ENCODE results near the gene TWNK.

The TWNK gene

DNA sequence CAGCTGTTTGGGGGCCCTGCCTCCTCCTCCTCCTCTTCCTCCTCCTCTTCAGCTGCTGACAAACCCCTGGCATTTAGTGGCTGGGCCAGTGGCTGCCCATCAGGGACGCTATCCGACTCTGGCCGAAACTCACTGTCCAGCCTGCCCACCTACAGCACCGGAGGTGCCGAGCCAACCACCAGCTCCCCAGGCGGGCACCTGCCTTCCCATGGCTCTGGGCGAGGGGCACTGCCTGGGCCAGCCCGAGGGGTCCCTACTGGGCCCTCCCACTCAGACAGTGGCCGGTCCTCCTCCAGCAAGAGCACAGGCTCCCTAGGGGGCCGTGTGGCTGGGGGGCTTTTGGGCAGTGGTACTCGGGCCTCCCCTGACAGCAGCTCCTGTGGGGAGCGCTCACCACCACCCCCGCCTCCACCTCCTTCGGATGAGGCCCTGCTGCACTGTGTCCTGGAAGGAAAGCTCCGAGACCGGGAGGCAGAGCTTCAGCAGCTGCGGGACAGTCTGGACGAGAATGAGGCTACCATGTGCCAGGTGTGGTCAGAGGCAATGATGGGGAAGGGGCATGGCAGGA is 16.4 kb downstream of the TWNK start:
- TF ChIP-seq, protein P1, sequence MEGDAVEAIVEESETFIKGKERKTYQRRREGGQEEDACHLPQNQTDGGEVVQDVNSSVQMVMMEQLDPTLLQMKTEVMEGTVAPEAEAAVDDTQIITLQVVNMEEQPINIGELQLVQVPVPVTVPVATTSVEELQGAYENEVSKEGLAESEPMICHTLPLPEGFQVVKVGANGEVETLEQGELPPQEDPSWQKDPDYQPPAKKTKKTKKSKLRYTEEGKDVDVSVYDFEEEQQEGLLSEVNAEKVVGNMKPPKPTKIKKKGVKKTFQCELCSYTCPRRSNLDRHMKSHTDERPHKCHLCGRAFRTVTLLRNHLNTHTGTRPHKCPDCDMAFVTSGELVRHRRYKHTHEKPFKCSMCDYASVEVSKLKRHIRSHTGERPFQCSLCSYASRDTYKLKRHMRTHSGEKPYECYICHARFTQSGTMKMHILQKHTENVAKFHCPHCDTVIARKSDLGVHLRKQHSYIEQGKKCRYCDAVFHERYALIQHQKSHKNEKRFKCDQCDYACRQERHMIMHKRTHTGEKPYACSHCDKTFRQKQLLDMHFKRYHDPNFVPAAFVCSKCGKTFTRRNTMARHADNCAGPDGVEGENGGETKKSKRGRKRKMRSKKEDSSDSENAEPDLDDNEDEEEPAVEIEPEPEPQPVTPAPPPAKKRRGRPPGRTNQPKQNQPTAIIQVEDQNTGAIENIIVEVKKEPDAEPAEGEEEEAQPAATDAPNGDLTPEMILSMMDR (IDR thresholded peaks at IDR 0.05; ENCODE audit: control insufficient read depth, insufficient read depth, low read depth, low read length, missing control alignments), result no peak
- no peak for DNase-seq (ENCODE audit: low read depth)
- no peak overlapping the region for H3K4me3 ChIP-seq (ENCODE audit: control insufficient read depth, low read depth, low read length)

DNA sequence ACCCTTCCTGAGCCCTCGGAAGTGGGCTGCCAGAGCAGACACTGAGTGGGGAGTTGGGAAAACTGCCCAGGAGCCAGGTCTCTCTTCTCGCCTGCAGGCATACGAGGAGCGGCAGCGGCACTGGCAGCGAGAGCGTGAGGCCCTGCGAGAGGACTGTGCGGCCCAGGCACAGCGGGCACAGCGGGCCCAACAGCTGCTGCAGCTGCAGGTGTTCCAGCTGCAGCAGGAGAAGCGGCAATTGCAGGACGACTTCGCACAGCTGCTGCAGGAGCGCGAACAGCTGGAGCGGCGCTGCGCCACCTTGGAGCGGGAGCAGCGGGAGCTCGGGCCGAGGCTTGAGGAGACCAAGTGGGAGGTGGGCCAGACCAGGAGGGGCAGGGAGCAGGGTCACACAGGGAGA is 18.0 kb downstream of the TWNK start:
- TF ChIP-seq, protein P1 (IDR thresholded peaks at IDR 0.05; ENCODE audit: control insufficient read depth, insufficient read depth, low read depth, low read length, missing control alignments), result no peak
- no peak overlapping the region for H3K4me3 ChIP-seq (ENCODE audit: control insufficient read depth, low read depth, low read length)

DNA sequence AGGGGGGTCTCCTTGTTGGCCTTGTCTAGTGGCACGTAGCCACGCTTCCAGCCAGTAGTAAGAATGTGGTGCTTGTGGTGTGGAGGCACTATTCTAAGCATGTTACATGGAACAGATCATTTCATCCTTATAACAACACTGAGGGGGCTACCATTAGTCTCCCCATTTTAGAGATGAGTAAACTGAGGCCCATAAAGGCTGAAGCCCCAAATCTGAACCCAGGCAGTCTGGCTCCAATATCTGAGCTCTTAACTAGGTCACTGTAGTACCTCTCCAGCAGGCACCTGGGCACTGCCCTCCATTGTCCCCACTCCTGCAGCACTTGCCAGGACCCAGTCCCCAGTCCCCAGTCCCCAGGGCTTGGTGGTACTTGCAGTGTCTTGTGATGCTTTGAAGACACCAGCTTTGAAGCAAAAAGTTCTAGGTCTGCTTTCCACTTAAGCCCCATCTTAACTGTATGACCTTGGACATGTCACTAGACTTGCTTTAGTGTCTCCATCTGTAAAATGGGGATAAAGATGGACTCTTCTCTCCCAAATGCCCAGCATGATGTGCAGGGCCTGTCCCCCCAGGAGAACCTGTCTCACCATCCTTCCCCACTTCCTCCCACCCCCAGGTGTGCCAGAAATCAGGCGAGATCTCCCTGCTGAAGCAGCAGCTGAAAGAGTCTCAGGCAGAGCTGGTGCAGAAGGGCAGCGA is 18.7 kb downstream of the TWNK start:
- H3K4me3 ChIP-seq (ENCODE audit: control insufficient read depth, low read depth, low read length), result no peak overlapping the region
- DNase-seq (ENCODE audit: low read depth), result no peak
- TF ChIP-seq, protein P1 (IDR thresholded peaks at IDR 0.05; ENCODE audit: control insufficient read depth, insufficient read depth, low read depth, low read length, missing control alignments), result no peak

More for the DNA sequence above, 18.0 kb downstream of the TWNK start:
- no peak for DNase-seq (ENCODE audit: low read depth)

DNA sequence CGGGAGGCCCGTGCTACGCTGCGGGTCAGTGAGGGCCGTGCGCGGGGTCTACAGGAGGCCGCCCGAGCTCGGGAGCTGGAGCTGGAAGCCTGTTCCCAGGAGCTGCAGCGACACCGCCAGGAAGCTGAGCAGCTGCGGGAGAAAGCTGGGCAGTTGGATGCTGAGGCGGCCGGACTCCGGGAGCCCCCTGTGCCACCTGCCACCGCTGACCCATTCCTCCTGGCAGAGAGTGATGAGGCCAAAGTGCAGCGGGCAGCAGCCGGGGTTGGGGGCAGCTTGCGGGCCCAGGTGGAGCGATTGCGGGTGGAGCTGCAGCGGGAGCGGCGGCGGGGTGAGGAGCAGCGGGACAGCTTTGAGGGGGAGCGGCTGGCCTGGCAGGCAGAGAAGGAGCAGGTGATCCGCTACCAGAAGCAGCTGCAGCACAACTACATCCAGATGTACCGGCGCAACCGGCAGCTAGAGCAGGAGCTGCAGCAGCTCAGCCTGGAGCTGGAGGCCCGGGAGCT is 19.3 kb downstream of the TWNK start:
- TF ChIP-seq, protein P1 (IDR thresholded peaks at IDR 0.05; ENCODE audit: control insufficient read depth, insufficient read depth, low read depth, low read length, missing control alignments), result no peak

DNA sequence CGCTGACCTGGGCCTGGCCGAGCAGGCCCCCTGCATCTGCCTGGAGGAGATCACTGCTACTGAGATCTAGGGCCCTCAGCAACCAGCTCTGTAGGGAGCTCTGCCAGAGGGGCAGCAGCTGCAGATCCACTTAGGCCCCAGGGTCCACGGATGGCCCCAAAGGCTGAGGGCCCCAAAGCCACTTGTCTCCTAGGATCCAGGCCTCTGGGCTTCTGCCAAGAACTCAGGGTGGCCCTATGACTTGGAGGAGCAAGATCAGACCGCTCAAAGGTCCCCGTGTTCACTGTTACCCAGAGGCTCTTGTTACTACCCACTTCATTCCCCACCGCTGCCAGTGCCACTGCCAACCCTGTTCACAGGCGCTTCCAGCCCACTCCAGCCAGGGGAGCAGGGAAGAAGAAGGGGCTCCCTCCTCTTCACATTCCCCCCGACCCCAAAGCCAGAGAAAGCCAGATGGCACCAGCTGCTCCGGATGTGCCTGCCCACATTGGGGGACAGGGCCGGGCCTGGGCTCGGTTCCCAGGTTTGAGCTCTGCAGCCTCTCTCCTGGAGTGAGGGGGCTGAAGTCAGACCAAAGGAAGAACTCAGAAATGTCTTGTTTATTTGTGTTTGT is 19.9 kb downstream of the TWNK start:
- no peak overlapping the region for H3K4me3 ChIP-seq (ENCODE audit: control insufficient read depth, low read depth, low read length)
- DNase-seq (ENCODE audit: low read depth), result no peak
- TF ChIP-seq, protein P1 (IDR thresholded peaks at IDR 0.05; ENCODE audit: control insufficient read depth, insufficient read depth, low read depth, low read length, missing control alignments), result no peak

More for the DNA sequence above, 19.3 kb downstream of the TWNK start:
- no peak for DNase-seq (ENCODE audit: low read depth)
- H3K4me3 ChIP-seq (ENCODE audit: control insufficient read depth, low read depth, low read length), result no peak overlapping the region

DNA sequence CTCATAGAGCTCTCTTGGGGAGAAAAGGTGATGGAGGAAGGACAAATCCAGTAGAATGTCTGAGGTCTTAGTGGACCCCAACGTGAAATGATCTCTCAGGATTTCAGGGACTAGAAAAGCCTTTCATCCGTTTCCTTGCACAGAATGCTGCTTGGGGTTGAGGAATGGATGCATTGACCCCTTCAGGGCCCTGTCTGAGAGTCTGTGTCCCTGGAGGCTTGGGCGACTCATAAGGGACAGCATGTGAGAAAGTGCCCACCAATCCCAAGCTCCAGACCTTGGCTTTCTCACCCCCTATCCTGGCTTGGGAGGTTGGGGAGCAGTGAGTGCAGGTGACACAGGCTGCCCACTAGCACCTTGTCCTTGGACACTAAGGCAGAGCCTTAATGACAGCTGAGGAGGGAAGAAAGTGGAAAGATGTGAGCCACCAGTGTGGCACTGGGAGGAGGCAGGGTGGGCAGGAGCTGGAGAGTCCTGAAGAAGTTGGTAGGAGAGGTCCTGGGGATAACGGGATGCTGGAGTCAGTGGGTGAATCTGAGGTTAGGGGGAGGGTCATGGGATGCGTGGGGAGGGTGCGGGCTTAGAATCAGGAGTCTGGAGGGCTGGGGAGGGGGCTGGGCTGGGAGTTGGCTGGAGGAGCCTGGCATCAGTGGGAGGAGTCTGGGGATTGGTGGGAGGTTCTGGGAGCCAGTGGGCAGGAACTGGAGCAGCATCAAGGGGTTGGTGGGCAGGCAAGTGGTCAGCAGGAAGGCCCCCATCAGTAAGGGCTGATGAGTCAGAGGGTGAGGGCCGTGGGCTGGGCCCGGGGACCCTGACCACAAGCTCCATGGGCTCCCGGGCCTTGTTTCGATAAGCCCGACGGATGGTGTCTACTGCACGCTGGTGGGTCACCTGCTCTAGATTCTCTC is 20.8 kb downstream of the TWNK start:
- TF ChIP-seq, protein P1 (IDR thresholded peaks at IDR 0.05; ENCODE audit: control insufficient read depth, insufficient read depth, low read depth, low read length, missing control alignments), result no peak
- no peak for DNase-seq (ENCODE audit: low read depth)
- no peak overlapping the region for H3K4me3 ChIP-seq (ENCODE audit: control insufficient read depth, low read depth, low read length)
